HCT116 (cell line): ENCODE measurements around the gene ZFR. TPM values are rescaled to one million over a fixed set of nuclear protein-coding genes. Genes with fewer than 3 reads are reported as not detected.

Experiments used
- ATAC-seq: fragments of 200-7000 bp; cut with Tn5 transposase; 2 replicates; pipeline ENCODE4 v1.9.1; 2020; ENCODE audit warnings: mild to moderate bottlenecking, moderate library complexity
- BruUV-seq: library from RNA; stranded (reverse); fragments of 400-500 nt; replicated peaks from 2 replicates; lab custom pipeline; 2021; lab: Mats Ljungman, UMichigan
- CTCF ChIA-PET: fragments of 300-600 bp; sonication (Branson Sonifier 250); formaldehyde crosslinking; loops from one replicate; lab custom pipeline; 2021; ENCODE audit warnings: antibody characterized with exemption; lab: Charles Lee
- POLR2A ChIA-PET: fragments of 300-600, 350-600 bp; sonication (Branson Sonifier 250); formaldehyde crosslinking; loops from one replicate; lab custom pipeline; 2021; ENCODE audit warnings: antibody characterized with exemption; lab: Charles Lee
- RAD21 ChIA-PET, 2 experiments: fragments of 300-600 bp; sonication (Branson Sonifier 250); formaldehyde crosslinking; loops; one replicate each; lab custom pipeline; 2023; ENCODE audit warnings: low total read pairs in 2 of 2; ENCODE audit not compliant: uncharacterized antibody in 2 of 2, unreplicated experiment in 2 of 2, low non-redundant PET in 1 of 2; lab: Charles Lee
- DNase-seq: peaks from one replicate; pipeline ENCODE4 v3.0.0-alpha.2; 2010; ENCODE audit warnings: low read depth, low spot score
- H2AFZ ChIP-seq: fragments of 200-600 bp; shearing (Covaris generic), sonication (generic); 2 replicates; pipeline ENCODE4 v1.6.1; 2017; ENCODE audit warnings: low read depth, mixed run types, mixed read lengths, antibody characterized with exemption, low read length; ENCODE audit not compliant: poor library complexity, severe bottlenecking
- H3K27ac ChIP-seq: 2 replicates; pipeline ENCODE4 v1.5.1; 2012; ENCODE audit warnings: low read depth, low read length
- H3K27me3 ChIP-seq: fragments of 200-600 bp; sonication (generic); 2 replicates; pipeline ENCODE4 v1.6.1; 2016; ENCODE audit warnings: mixed run types, low read length, mixed read lengths; ENCODE audit not compliant: insufficient read depth
- H3K36me3 ChIP-seq, 2 experiments: fragments of 200-500 bp in 1 of 2; fragments of 200-600 bp in 1 of 2; sonication (Bioruptor generic) in 1 of 2; sonication (generic) in 1 of 2; 2 replicates each; pipeline versions ENCODE4 v1.5.1 to v1.6.1; 2014 to 2016; ENCODE audit warnings: low read length in 2 of 2, inconsistent platforms in 1 of 2, mixed read lengths in 1 of 2, mixed run types in 1 of 2; ENCODE audit not compliant: insufficient read depth in 2 of 2, control insufficient read depth in 1 of 2
- H3K4me1 ChIP-seq, 2 experiments: fragments of 200-600 bp in 1 of 2; sonication (generic) in 1 of 2; 2 replicates each; pipeline versions ENCODE4 v1.5.1 to v1.6.1; 2012 to 2017; ENCODE audit warnings: low read length in 2 of 2, inconsistent platforms in 1 of 2, mild to moderate bottlenecking in 1 of 2, mixed read lengths in 1 of 2, mixed run types in 1 of 2, moderate library complexity in 1 of 2; ENCODE audit not compliant: insufficient read depth in 2 of 2, control insufficient read depth in 1 of 2
- H3K4me2 ChIP-seq: fragments of 200-600 bp; sonication (generic); 2 replicates; pipeline ENCODE4 v1.6.1; 2017; ENCODE audit warnings: mixed run types, low read length, mixed read lengths
- H3K4me3 ChIP-seq, 2 experiments: fragments of 200-600 bp in 1 of 2; sonication (generic) in 1 of 2; replicated peaks in 1 of 2; 2 replicates each; pipeline ENCODE4 v1.5.1; 2011 to 2016; ENCODE audit warnings: low read length in 2 of 2, control low read depth in 1 of 2, low read depth in 1 of 2, mild to moderate bottlenecking in 1 of 2, mixed read lengths in 1 of 2, mixed run types in 1 of 2
- H3K79me2 ChIP-seq: fragments of 200-600 bp; sonication (generic); 2 replicates; pipeline ENCODE4 v1.6.1; 2017; ENCODE audit warnings: mild to moderate bottlenecking, mixed run types, low read length, moderate library complexity, mixed read lengths; ENCODE audit not compliant: insufficient read depth
- H3K9ac ChIP-seq: fragments of 200-600 bp; sonication (generic); 2 replicates; pipeline ENCODE4 v1.6.1; 2016; ENCODE audit warnings: low read length, mixed read lengths
- H3K9me2 ChIP-seq: fragments of 200-600 bp; sonication (generic), shearing (Covaris generic); 2 replicates; pipeline ENCODE4 v1.6.1; 2017; ENCODE audit warnings: mixed run types, mild to moderate bottlenecking, moderate library complexity; ENCODE audit not compliant: insufficient read depth
- H3K9me3 ChIP-seq, 2 experiments: fragments of 200-500 bp in 1 of 2; fragments of 200-600 bp in 1 of 2; sonication (Bioruptor generic) in 1 of 2; sonication (generic) in 1 of 2; 2 replicates each; pipeline ENCODE4 v1.6.1; 2014 to 2017; ENCODE audit warnings: low read length in 2 of 2, mixed read lengths in 2 of 2, inconsistent platforms in 1 of 2, low read depth in 1 of 2, mild to moderate bottlenecking in 1 of 2, mixed run types in 1 of 2, moderate library complexity in 1 of 2; ENCODE audit not compliant: control insufficient read depth in 1 of 2, insufficient read depth in 1 of 2
- H4K20me1 ChIP-seq: fragments of 200-600 bp; sonication (generic), shearing (Covaris generic); 2 replicates; pipeline ENCODE4 v1.6.1; 2017; ENCODE audit warnings: mixed run types, mild to moderate bottlenecking, moderate library complexity; ENCODE audit not compliant: insufficient read depth
- CBX3 ChIP-seq: IDR thresholded peaks from 2 replicates; pipeline ENCODE4 v1.6.1; 2012; ENCODE audit warnings: low read depth
- CEBPB ChIP-seq: IDR thresholded peaks from 2 replicates; pipeline ENCODE4 v1.6.1; 2012; ENCODE audit warnings: low read depth
- EGR1 ChIP-seq: IDR thresholded peaks from 2 replicates; pipeline ENCODE4 v1.6.1; 2012; ENCODE audit warnings: low read depth
- ELF1 ChIP-seq: IDR thresholded peaks from 2 replicates; pipeline ENCODE4 v1.6.1; 2012; ENCODE audit warnings: low read depth, borderline replicate concordance
- EZH2 ChIP-seq: fragments of 200-600 bp; sonication (generic); IDR thresholded peaks from 2 replicates; pipeline ENCODE4 v1.6.1; 2017; ENCODE audit warnings: antibody characterized with exemption, mixed run types
- FOSL1 ChIP-seq: IDR thresholded peaks from 2 replicates; pipeline ENCODE4 v1.6.1; 2012; ENCODE audit warnings: low read depth
- JUND ChIP-seq: IDR thresholded peaks from 2 replicates; pipeline ENCODE4 v1.6.1; 2012
- MAX ChIP-seq: IDR thresholded peaks from 2 replicates; pipeline ENCODE4 v1.6.1; 2012
- POLR2A ChIP-seq: IDR thresholded peaks from 2 replicates; pipeline ENCODE4 v1.7.0; 2011; ENCODE audit warnings: borderline replicate concordance; ENCODE audit not compliant: insufficient read depth, insufficient read length; ENCODE audit errors: extremely low read depth
- POLR2AphosphoS5 ChIP-seq: IDR thresholded peaks from 2 replicates; pipeline ENCODE4 v1.6.1; 2011; ENCODE audit warnings: mild to moderate bottlenecking, low read depth, low read length, moderate library complexity
- RAD21 ChIP-seq: IDR thresholded peaks from 2 replicates; pipeline ENCODE4 v1.6.1; 2012; ENCODE audit warnings: low read depth, mild to moderate bottlenecking
- SRF ChIP-seq: IDR thresholded peaks from 2 replicates; pipeline ENCODE4 v1.6.1; 2012; ENCODE audit warnings: low read depth
- TCF7L2 ChIP-seq: IDR thresholded peaks from 2 replicates; pipeline ENCODE4 v1.7.0; 2011; ENCODE audit warnings: borderline replicate concordance, inconsistent platforms; ENCODE audit not compliant: insufficient read depth, insufficient read length; ENCODE audit errors: extremely low read depth
- ZBTB33 ChIP-seq: IDR thresholded peaks from 2 replicates; pipeline ENCODE4 v1.6.1; 2011; ENCODE audit warnings: mild to moderate bottlenecking, low read length, moderate library complexity; ENCODE audit not compliant: insufficient replicate concordance; ENCODE audit errors: extremely low read depth
- ZFX ChIP-seq: fragments of 450-650 bp; IDR thresholded peaks from 2 replicates; pipeline ENCODE4 v1.6.1; 2017
- ZNF274 ChIP-seq: fragments of 200-500 bp; sonication (Bioruptor generic); IDR thresholded peaks from 2 replicates; pipeline ENCODE4 v1.6.1; 2014; ENCODE audit warnings: mild to moderate bottlenecking, low read depth, low read length, inconsistent platforms
- intact Hi-C: fragments of 100-400 bp; cut with micrococcal nuclease; formaldehyde crosslinking; loops from 2 replicates; pipeline ENCODE4 v1.10.0; 2022
- total RNA-seq: library from RNA; stranded (reverse); gene quantifications from one replicate; pipeline ENCODE4 v1.2.1, GENCODE V29; 2021; ENCODE audit not compliant: unreplicated experiment
- TF ChIP-seq, protein P1 (sequence below): IDR thresholded peaks from 2 replicates; pipeline ENCODE4 v1.6.1; 2012
- TF ChIP-seq, protein P2 (sequence below), 3 experiments: fragments of 200-600 bp in 1 of 3; sonication (generic) in 1 of 3; IDR thresholded peaks in 2 of 3; conservative IDR thresholded peaks in 1 of 3; 2 replicates each; pipeline ENCODE4 v1.5.1; 2012 to 2017; ENCODE audit warnings: low read depth in 2 of 3, low read length in 2 of 3, antibody characterized with exemption in 1 of 3, borderline replicate concordance in 1 of 3, control low read depth in 1 of 3, mild to moderate bottlenecking in 1 of 3, mixed read lengths in 1 of 3, mixed run types in 1 of 3, moderate library complexity in 1 of 3; ENCODE audit not compliant: insufficient read depth in 1 of 3
- TF ChIP-seq, protein P3 (sequence below): IDR thresholded peaks from 2 replicates; pipeline ENCODE4 v1.6.1; 2012; ENCODE audit warnings: low read depth

The ZFR gene
- total RNA-seq, 1 experiment from 2014 or later, result 65.7 TPM

DNA sequence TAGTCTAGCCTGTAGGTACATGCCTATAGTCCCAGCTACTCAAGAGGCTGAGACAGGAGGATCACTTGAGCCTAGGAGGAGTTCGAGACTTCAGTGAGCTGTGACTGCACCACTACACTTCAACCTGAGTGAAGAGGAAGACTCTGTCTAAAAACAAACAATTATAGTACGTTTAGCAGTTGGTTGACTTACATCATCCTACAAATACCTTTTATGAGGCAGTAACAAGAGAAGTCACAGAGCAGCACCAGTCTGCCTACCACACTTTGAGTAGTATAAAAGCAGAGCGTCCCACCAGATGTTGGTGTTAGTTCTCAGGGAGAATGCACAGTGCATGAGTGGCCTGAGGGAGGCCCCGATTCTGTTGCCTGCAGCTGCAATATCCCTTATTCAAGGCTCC, 16.1 kb downstream of the ZFR start:
- Histone ChIP-seq H3K4me2 (no peak overlapping the region), H3K79me2 (peaks cover 99% of the 10 kb centered on the region), H3K9ac (no peak overlapping the region), H3K36me3 (peaks cover 2 to 11% of the 10 kb centered on the region in 2 experiments; a peak in 1 of 4 replicates), H3K9me2 (no peaks in the 10 kb centered on the region), H3K4me3 (no peak overlapping the region), H3K27ac (no peak overlapping the region), H2AFZ (no peak overlapping the region), H3K9me3 (no peaks in the 10 kb centered on the region; a peak in 1 of 4 replicates), H3K4me1 (no peaks in the 10 kb centered on the region), H4K20me1 (peaks cover 7% of the 10 kb centered on the region), H3K27me3 (no peaks in the 10 kb centered on the region)
- POLR2A ChIA-PET, result no interaction called here
- CTCF ChIA-PET, result no interaction called here
- intact Hi-C loops, result no loop called here
- no peak for DNase-seq
- no peak for ATAC-seq
- RAD21 ChIA-PET, result no interaction called here
- no peak for TF ChIP-seq FOSL1
- TF ChIP-seq, protein P1, sequence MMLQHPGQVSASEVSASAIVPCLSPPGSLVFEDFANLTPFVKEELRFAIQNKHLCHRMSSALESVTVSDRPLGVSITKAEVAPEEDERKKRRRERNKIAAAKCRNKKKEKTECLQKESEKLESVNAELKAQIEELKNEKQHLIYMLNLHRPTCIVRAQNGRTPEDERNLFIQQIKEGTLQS, result no peak
- TF ChIP-seq SRF, result no peak
- TF ChIP-seq, protein P2, sequence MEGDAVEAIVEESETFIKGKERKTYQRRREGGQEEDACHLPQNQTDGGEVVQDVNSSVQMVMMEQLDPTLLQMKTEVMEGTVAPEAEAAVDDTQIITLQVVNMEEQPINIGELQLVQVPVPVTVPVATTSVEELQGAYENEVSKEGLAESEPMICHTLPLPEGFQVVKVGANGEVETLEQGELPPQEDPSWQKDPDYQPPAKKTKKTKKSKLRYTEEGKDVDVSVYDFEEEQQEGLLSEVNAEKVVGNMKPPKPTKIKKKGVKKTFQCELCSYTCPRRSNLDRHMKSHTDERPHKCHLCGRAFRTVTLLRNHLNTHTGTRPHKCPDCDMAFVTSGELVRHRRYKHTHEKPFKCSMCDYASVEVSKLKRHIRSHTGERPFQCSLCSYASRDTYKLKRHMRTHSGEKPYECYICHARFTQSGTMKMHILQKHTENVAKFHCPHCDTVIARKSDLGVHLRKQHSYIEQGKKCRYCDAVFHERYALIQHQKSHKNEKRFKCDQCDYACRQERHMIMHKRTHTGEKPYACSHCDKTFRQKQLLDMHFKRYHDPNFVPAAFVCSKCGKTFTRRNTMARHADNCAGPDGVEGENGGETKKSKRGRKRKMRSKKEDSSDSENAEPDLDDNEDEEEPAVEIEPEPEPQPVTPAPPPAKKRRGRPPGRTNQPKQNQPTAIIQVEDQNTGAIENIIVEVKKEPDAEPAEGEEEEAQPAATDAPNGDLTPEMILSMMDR (IDR thresholded peaks at IDR 0.05 in 2 of 3, conservative IDR thresholded peaks at IDR 0.05 in 1 of 3; ENCODE audit: borderline replicate concordance in 1 of 3, insufficient read depth in 1 of 3, low read depth in 2 of 3, low read length in 2 of 3), result no peak
- TF ChIP-seq, protein P3, sequence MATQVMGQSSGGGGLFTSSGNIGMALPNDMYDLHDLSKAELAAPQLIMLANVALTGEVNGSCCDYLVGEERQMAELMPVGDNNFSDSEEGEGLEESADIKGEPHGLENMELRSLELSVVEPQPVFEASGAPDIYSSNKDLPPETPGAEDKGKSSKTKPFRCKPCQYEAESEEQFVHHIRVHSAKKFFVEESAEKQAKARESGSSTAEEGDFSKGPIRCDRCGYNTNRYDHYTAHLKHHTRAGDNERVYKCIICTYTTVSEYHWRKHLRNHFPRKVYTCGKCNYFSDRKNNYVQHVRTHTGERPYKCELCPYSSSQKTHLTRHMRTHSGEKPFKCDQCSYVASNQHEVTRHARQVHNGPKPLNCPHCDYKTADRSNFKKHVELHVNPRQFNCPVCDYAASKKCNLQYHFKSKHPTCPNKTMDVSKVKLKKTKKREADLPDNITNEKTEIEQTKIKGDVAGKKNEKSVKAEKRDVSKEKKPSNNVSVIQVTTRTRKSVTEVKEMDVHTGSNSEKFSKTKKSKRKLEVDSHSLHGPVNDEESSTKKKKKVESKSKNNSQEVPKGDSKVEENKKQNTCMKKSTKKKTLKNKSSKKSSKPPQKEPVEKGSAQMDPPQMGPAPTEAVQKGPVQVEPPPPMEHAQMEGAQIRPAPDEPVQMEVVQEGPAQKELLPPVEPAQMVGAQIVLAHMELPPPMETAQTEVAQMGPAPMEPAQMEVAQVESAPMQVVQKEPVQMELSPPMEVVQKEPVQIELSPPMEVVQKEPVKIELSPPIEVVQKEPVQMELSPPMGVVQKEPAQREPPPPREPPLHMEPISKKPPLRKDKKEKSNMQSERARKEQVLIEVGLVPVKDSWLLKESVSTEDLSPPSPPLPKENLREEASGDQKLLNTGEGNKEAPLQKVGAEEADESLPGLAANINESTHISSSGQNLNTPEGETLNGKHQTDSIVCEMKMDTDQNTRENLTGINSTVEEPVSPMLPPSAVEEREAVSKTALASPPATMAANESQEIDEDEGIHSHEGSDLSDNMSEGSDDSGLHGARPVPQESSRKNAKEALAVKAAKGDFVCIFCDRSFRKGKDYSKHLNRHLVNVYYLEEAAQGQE, result no peak
- no peak for TF ChIP-seq CEBPB
- no peak for TF ChIP-seq MAX
- TF ChIP-seq JUND, result no peak
- TF ChIP-seq ZNF274, result no peak
- TF ChIP-seq ZBTB33, result no peak
- no peak for TF ChIP-seq ELF1
- no peak for TF ChIP-seq RAD21
- no peak for TF ChIP-seq EZH2
- TF ChIP-seq TCF7L2, result no peak
- TF ChIP-seq CBX3, result no peak
- TF ChIP-seq POLR2A, result no peak
- no peak for TF ChIP-seq ZFX
- TF ChIP-seq EGR1, result no peak
- TF ChIP-seq POLR2AphosphoS5, result no peak
- no TSS peak for BruUV-seq
